ENCODE data around the gene CHD1L. TPM values are rescaled to one million over a fixed set of nuclear protein-coding genes. Genes with fewer than 3 reads are reported as not detected.

The CHD1L gene
- total and polyA plus RNA-seq, 7 donors = 4.8 to 20.5 (median 15.9) TPM

DNA sequence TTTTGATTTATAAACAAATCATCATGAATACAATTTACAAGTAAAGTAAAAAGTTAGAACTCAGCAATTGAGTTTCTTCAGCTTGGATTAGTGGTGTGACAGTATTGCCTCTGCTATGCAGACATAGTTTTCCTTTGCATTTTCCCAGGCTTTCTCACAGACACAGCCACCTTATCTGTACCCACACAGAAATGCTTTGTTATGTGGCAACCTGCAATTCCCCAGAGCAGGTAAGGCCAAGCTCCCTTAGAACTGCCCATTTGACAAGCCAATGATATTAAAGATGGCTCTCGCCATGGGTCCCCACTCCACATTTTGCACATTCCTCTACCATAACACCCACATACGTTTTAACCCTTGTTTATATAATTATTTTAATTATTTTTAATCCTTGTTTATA, 31.5 kb upstream of the CHD1L start:
- DNase-seq (no peak), ATAC-seq (no peak)
- TF ChIP-seq, protein P1, sequence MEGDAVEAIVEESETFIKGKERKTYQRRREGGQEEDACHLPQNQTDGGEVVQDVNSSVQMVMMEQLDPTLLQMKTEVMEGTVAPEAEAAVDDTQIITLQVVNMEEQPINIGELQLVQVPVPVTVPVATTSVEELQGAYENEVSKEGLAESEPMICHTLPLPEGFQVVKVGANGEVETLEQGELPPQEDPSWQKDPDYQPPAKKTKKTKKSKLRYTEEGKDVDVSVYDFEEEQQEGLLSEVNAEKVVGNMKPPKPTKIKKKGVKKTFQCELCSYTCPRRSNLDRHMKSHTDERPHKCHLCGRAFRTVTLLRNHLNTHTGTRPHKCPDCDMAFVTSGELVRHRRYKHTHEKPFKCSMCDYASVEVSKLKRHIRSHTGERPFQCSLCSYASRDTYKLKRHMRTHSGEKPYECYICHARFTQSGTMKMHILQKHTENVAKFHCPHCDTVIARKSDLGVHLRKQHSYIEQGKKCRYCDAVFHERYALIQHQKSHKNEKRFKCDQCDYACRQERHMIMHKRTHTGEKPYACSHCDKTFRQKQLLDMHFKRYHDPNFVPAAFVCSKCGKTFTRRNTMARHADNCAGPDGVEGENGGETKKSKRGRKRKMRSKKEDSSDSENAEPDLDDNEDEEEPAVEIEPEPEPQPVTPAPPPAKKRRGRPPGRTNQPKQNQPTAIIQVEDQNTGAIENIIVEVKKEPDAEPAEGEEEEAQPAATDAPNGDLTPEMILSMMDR (IDR thresholded peaks at IDR 0.05) = no peak
- no peak overlapping the region for H3K4me3 ChIP-seq
- 82 to 93% (median 91%) methylated on average over 2 of the region's 2 CpGs for WGBS, 3 donors
- no peaks in the 10 kb centered on the region for H3K4me1 ChIP-seq
- no peaks in the 10 kb centered on the region for H3K9me3 ChIP-seq
- intact Hi-C loops (cut with DNase I) = no loop called here
- H3K36me3 ChIP-seq (ENCODE audit: insufficient read depth in 1 of 2, low read depth in 1 of 2) = no peaks in the 10 kb centered on the region
- no peak overlapping the region for H3K27ac ChIP-seq
- H3K27me3 ChIP-seq (ENCODE audit: insufficient read depth in 3 of 3, low read length in 2 of 3) = no peaks in the 10 kb centered on the region

DNA sequence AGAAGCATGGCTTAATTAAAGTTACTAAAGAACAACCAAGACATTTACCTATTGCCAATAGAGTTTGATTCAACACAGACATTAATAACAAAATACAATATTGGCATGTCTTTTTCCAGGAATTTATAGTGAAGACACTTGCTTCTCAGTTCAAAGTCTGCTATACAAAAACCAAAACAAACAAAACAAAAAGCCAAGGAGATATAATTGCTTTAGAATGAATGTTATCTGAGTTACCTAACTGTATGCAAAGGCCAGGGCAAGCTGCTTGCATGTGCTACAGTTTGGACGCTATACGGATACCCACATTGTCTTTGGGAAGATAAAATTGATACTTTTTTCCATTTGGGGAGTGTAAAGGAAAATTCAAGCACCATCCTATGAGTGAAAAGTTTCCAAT, 30.9 kb upstream of the CHD1L start:
- no peak overlapping the region for H3K4me3 ChIP-seq
- H3K36me3 ChIP-seq (ENCODE audit: insufficient read depth in 1 of 2, low read depth in 1 of 2) = no peaks in the 10 kb centered on the region
- no peaks in the 10 kb centered on the region for H3K27me3 ChIP-seq (ENCODE audit: insufficient read depth in 3 of 3, low read length in 2 of 3)
- TF ChIP-seq, protein P1 (IDR thresholded peaks at IDR 0.05) = no peak
- WGBS, 3 donors = 93 to 98% (median 97%) methylated on average over 2 of the region's 2 CpGs
- no peak for DNase-seq
- intact Hi-C loops (cut with DNase I) = no loop called here
- no peaks in the 10 kb centered on the region for H3K9me3 ChIP-seq
- no peak for ATAC-seq
- H3K27ac ChIP-seq = no peak overlapping the region
- no peaks in the 10 kb centered on the region for H3K4me1 ChIP-seq

- ATAC-seq = no peak
- TF ChIP-seq, protein P1 (IDR thresholded peaks at IDR 0.05) = no peak
- intact Hi-C loops (cut with DNase I) = no loop called here
These were observed 29.2 kb upstream of the CHD1L start for GRCh38 chr1:147213271-147213670.

DNA sequence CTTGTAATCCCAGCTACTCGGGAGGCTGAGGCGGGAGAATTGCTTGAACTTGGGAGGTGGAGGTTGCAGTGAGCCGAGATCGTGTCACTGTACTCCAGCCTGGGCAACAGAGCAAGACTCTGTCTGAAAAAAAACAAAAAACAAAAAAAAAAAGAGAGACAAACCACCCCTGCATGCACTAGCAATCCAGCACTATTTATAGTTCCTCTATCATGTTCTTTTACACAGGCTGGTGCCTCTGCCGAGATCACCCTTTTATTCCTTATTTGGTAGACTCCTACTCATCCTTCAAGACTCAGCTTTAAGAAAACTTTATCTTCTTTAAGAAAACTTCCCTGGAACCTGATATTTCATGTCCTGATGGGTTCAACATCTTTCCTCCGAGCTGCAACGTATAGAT, 28.2 kb upstream of the CHD1L start:
- no peaks in the 10 kb centered on the region for H3K36me3 ChIP-seq (ENCODE audit: insufficient read depth in 1 of 2, low read depth in 1 of 2)
- DNase-seq (no peak), ATAC-seq (no peak)
- no peak overlapping the region for H3K4me3 ChIP-seq
- no peaks in the 10 kb centered on the region for H3K9me3 ChIP-seq
- WGBS, 3 donors = 84 to 88% (median 86%) methylated on average over 7 of the region's 7 CpGs
- H3K27ac ChIP-seq = no peak overlapping the region
- H3K4me1 ChIP-seq = no peaks in the 10 kb centered on the region
- TF ChIP-seq, protein P1 (IDR thresholded peaks at IDR 0.05) = no peak
- intact Hi-C loops (cut with DNase I) = no loop called here
- H3K27me3 ChIP-seq (ENCODE audit: insufficient read depth in 3 of 3, low read length in 2 of 3) = no peaks in the 10 kb centered on the region

More at GRCh38 chr1:147213271-147213670, 29.2 kb upstream of the CHD1L start:
- H3K36me3 ChIP-seq (ENCODE audit: insufficient read depth in 1 of 2, low read depth in 1 of 2) = no peaks in the 10 kb centered on the region
- no peaks in the 10 kb centered on the region for H3K9me3 ChIP-seq
- H3K4me3 ChIP-seq = no peak overlapping the region
- DNase-seq = no peak
- no peaks in the 10 kb centered on the region for H3K4me1 ChIP-seq
- H3K27me3 ChIP-seq (ENCODE audit: insufficient read depth in 3 of 3, low read length in 2 of 3) = no peaks in the 10 kb centered on the region
- no peak overlapping the region for H3K27ac ChIP-seq

- TF ChIP-seq, protein P1 (IDR thresholded peaks at IDR 0.05) = no peak
- Histone ChIP-seq H3K4me3 (no peak overlapping the region), H3K4me1 (no peaks in the 10 kb centered on the region), H3K27me3 (ENCODE audit: insufficient read depth in 3 of 3, low read length in 2 of 3) (no peaks in the 10 kb centered on the region), H3K36me3 (ENCODE audit: insufficient read depth in 1 of 2, low read depth in 1 of 2) (no peaks in the 10 kb centered on the region), H3K27ac (no peak overlapping the region), H3K9me3 (no peaks in the 10 kb centered on the region)
- DNase-seq = no peak
- intact Hi-C loops (cut with DNase I) = no loop called here
- ATAC-seq = no peak
These were observed 27.5 kb upstream of the CHD1L start for GRCh38 chr1:147214842-147215539.
